Heart left ventricle (tissue), 16 donors: ENCODE results near the gene ATP2A1. TPM values are rescaled to one million over a fixed set of nuclear protein-coding genes. Genes with fewer than 3 reads are reported as not detected.
A peak's percentile ranks its signal among the peaks of the same experiment; 100 is the strongest.
"Not testable (repeated sequence)": the region's sequence is repeated elsewhere in the genome, so short reads cannot be mapped to it uniquely, and the experiment has no call there.

ENCODE experiments used
- ATAC-seq, 4 donors: fragments of 200-7000 bp; cut with Tn5 transposase; one replicate each; pipeline ENCODE4 v1.9.1; 2020 to 2022; ENCODE audit warnings: moderate library complexity in 4 of 4, mild to moderate bottlenecking in 3 of 4, moderate number of reproducible peaks in 1 of 4
- DNase-seq, 5 donors: peaks; one replicate each; pipeline ENCODE4 v3.0.0-alpha.2; 2020
- H3K27ac ChIP-seq, 12 donors: fragments of 200-600 bp; sonication (generic) in 4 of 12; one replicate each; pipeline versions ENCODE4 v1.5.0 to v1.8.0; 2016 to 2022; ENCODE audit warnings: mild to moderate bottlenecking in 2 of 12
- H3K27me3 ChIP-seq, 9 donors: fragments of 200-600 bp; sonication (generic) in 2 of 9; one replicate each; pipeline versions ENCODE4 v1.5.1 to v1.8.0; 2016 to 2022; ENCODE audit warnings: mild to moderate bottlenecking in 3 of 9
- H3K36me3 ChIP-seq, 9 donors: fragments of 200-600 bp; sonication (generic) in 2 of 9; one replicate each; pipeline versions ENCODE4 v1.5.0 to v1.8.0; 2018 to 2022; ENCODE audit warnings: mild to moderate bottlenecking in 2 of 9
- H3K4me1 ChIP-seq, 12 donors: fragments of 200-600 bp; sonication (generic) in 4 of 12; one replicate each; pipeline versions ENCODE4 v1.5.0 to v1.8.0; 2016 to 2022; ENCODE audit warnings: mild to moderate bottlenecking in 3 of 12
- H3K4me3 ChIP-seq, 12 donors: fragments of 200-600 bp; sonication (generic) in 4 of 12; one replicate each; pipeline versions ENCODE4 v1.5.0 to v1.8.0; 2017 to 2022; ENCODE audit warnings: mild to moderate bottlenecking in 9 of 12, moderate library complexity in 4 of 12
- H3K9me3 ChIP-seq, 12 donors: fragments of 200-600 bp; sonication (generic) in 4 of 12; one replicate each; pipeline versions ENCODE4 v1.5.0 to v1.8.0; 2016 to 2022; ENCODE audit warnings: mild to moderate bottlenecking in 1 of 12
- CTCF ChIP-seq, 12 donors: fragments of 200-600 bp; sonication (generic) in 4 of 12; IDR thresholded peaks; one replicate each; pipeline versions ENCODE4 v1.5.0 to v1.8.0; 2018 to 2022; ENCODE audit warnings: antibody characterized with exemption in 12 of 12, mild to moderate bottlenecking in 5 of 12
- POLR2A ChIP-seq, 2 donors: fragments of 450-650 bp; IDR thresholded peaks; one replicate each; pipeline ENCODE4 v1.6.1; 2017; ENCODE audit warnings: antibody characterized with exemption in 2 of 2, mild to moderate bottlenecking in 2 of 2, moderate library complexity in 2 of 2
- WGBS, 4 donors: extraction: QIAGEN DNeasy Blood & Tissue Kit in 2 of 4; methylation state at CpG; one replicate each; pipeline versions ENCODE4 v1.1.5 to v1.1.7; 2013 to 2018; 5-methylcytosine and 5-hydroxymethylcytosine counted together
- intact Hi-C, 10 donors: fragments of 100-400 bp; cut with DNase I; formaldehyde crosslinking; loops; one replicate each; pipeline versions ENCODE4 v1.11.1 to v1.14.2; 2022
- polyA plus RNA-seq, 2 donors: library from polyadenylated mRNA; stranded (reverse); fragments of 200-250 nt; gene quantifications; one replicate each; pipeline ENCODE4 v1.2.3, GENCODE V29; 2013
- total RNA-seq, 9 donors: library from RNA; depleted of rRNA in 2 of 9; stranded (reverse); fragments of >200 nt in 2 of 9; fragmentation: NEBNext Ultra II Directional in 3 of 9; extraction: Animal tissue kit (Norgen Biotek cat#: 25700) in 3 of 9; gene quantifications; one replicate each; pipeline versions ENCODE4 v1.1.0 to v1.2.4, GENCODE V29; 2016 to 2023
- donor health status: ischemic (EF 13 %, LVEDD 7.1; RV severe dilation, severe dysfunction).
- donor health status: healthy with polysubstance abuse.
- donor health status: DM: no; HTN: yes; CAD: no.
- donor health status: DM: no; HTN: no; CAD: no.
- donor health status: ischemic (EF 25% LVEDD 6.9; RV normal size, moderate dysfunction).
- donor health status: ischemic (EF 25% LVEDD 5.7; RV mildly dilated, moderate dysfunction).
- donor health status: healthy.
- donor health status: DM: yes; HTN: yes; CAD: no.
- donor health status: ischemic (EF 35%, LVEDD 5.7; RV mildly dilated, moderate dysfunction).
- donor health status: nonischemic (EF 11% LVEDD 7.7; RV severe dilation, severe dysfunction).
- donor health status: DM: yes; HTN: yes; CAD: no.
- donor health status: PGD.
- donor health status: ischemic (EF 29% LVEDD 5.4; RV normal size, mild dysfunction).
- donor health status: nonischemic (EF 23%, LVEDD 6.1; RV moderate dilation, normal function).

ATP2A1 gene
- total and polyA plus RNA-seq, 11 donors = 0.06 to 0.63 (median 0.39) TPM; not detected in 4

DNA sequence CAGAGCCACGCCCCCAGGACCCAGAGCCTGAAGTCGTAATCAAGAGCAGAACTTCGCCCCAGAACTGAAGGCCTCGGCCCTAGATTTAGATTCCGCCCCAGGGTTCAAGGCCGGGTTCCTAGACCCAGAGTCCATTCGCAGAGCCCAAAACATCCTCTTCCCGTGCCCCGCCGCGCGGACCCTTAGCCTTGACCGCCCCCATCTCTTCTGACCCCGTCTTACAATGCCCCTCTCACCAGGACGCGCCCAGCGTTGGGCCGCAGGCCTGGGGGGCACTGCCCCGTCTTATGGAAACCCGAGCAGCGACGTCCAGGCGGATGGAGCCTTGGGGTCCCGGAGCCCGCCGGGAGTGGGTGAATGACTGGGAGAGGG, 58.5 kb downstream of the ATP2A1 start:
- intact Hi-C loops = loop anchor here in 1 of 10 donors (5.0 kb wide), 1 partner anchor 49 kb away; no protein-coding TSS in a partner anchor
- H3K27me3 ChIP-seq = no peaks in the 10 kb centered on the region
- no peaks in the 10 kb centered on the region for H3K36me3 ChIP-seq
- peaks cover 0 to 12% (median 0%) of the 10 kb centered on the region in 12 donors for H3K4me1 ChIP-seq
- TF ChIP-seq POLR2A (IDR thresholded peaks at IDR 0.05) (no peak), CTCF (IDR thresholded peaks at IDR 0.05) (no peak)
- DNase-seq = no peak
- H3K9me3 ChIP-seq = no peaks in the 10 kb centered on the region
- WGBS, 4 donors = 67 to 86% (median 71%) methylated on average over 20 to 26 of the region's 26 CpGs
- peak overlapping the region in 6 of 12 donors; percentile 19 to 48 (median 34) for H3K4me3 ChIP-seq
- ATAC-seq = no peak
- H3K27ac ChIP-seq = no peak overlapping the region

- intact Hi-C loops = loop anchor here in 1 of 10 donors (5.0 kb wide), 1 partner anchor 50 kb away; no protein-coding TSS in a partner anchor
- H3K27me3 ChIP-seq = no peaks in the 10 kb centered on the region
- WGBS, 4 donors = 73 to 82% (median 77%) methylated on average over 11 to 14 of the region's 14 CpGs
Measured at GRCh38 chr16:28937222-28937876, 59.1 kb downstream of the ATP2A1 start.

DNA sequence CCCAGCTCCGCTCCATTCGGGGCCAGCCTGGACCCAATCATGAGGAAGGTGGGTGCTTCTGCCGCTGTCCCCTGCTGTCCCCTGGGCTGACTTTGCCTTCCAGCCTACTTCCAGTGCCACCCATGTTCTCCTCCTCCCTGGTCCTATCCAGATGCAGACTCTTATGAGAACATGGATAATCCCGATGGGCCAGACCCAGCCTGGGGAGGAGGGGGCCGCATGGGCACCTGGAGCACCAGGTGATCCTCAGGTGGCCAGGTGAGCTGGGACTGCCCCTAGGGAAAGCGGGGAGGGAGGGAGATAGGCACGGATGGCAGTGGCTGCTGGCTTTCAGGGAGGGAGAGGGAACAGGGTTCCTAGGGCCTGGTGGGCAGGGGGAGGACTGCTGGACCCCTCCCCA, 60.4 kb downstream of the ATP2A1 start:
- ATAC-seq (no peak), DNase-seq (no peak)
- 80 to 91% (median 87%) methylated on average over 7 of the region's 7 CpGs for WGBS, 4 donors
- peaks cover 0 to 12% (median 0%) of the 10 kb centered on the region in 12 donors for H3K4me1 ChIP-seq
- no peak for TF ChIP-seq CTCF (IDR thresholded peaks at IDR 0.05)
- no peaks in the 10 kb centered on the region for H3K36me3 ChIP-seq
- H3K9me3 ChIP-seq = no peaks in the 10 kb centered on the region
- intact Hi-C loops = loop anchor here in 1 of 10 donors (5.0 kb wide), 1 partner anchor 51 kb away; no protein-coding TSS in a partner anchor
- H3K27ac ChIP-seq = no peak overlapping the region
- H3K4me3 ChIP-seq = no peak overlapping the region
- no peaks in the 10 kb centered on the region for H3K27me3 ChIP-seq

More at GRCh38 chr16:28937222-28937876, 59.1 kb downstream of the ATP2A1 start:
- DNase-seq = no peak
- Histone ChIP-seq H3K9me3 (no peaks in the 10 kb centered on the region), H3K36me3 (no peaks in the 10 kb centered on the region), H3K4me3 (no peak overlapping the region), H3K4me1 (peaks cover 0 to 12% (median 0%) of the 10 kb centered on the region in 12 donors), H3K27ac (no peak overlapping the region)
- no peak for ATAC-seq
- no peak for TF ChIP-seq CTCF (IDR thresholded peaks at IDR 0.05)
- TF ChIP-seq POLR2A (IDR thresholded peaks at IDR 0.05) = no peak

- H3K27me3 ChIP-seq, H3K9me3 ChIP-seq, DNase-seq, ATAC-seq, H3K36me3 ChIP-seq, H3K27ac ChIP-seq, H3K4me3 ChIP-seq: not testable (repeated sequence)
- peaks cover 0 to 12% (median 0%) of the 10 kb centered on the region in 12 donors for H3K4me1 ChIP-seq
- 89 to 95% (median 92%) methylated on average over 7 of the region's 7 CpGs for WGBS, 4 donors
- intact Hi-C loops = loop anchor here in 4 of 10 donors (5.0 kb wide), 5 partner anchors 53 to 93 kb away; partner anchors contain the start of genes ATP2A1 (in 2 of the 4) and TUFM (in 1 of the 4)
Measured at GRCh38 chr16:28939825-28940224, 61.5 kb downstream of the ATP2A1 start.
